Islet precursor cell (in vitro differentiated cells): ENCODE measurements around the gene TOR4A.

ENCODE experiments used
- DNase-seq: peaks from one replicate; pipeline ENCODE4 v3.0.0-alpha.2; 2018

Gene TOR4A

DNA sequence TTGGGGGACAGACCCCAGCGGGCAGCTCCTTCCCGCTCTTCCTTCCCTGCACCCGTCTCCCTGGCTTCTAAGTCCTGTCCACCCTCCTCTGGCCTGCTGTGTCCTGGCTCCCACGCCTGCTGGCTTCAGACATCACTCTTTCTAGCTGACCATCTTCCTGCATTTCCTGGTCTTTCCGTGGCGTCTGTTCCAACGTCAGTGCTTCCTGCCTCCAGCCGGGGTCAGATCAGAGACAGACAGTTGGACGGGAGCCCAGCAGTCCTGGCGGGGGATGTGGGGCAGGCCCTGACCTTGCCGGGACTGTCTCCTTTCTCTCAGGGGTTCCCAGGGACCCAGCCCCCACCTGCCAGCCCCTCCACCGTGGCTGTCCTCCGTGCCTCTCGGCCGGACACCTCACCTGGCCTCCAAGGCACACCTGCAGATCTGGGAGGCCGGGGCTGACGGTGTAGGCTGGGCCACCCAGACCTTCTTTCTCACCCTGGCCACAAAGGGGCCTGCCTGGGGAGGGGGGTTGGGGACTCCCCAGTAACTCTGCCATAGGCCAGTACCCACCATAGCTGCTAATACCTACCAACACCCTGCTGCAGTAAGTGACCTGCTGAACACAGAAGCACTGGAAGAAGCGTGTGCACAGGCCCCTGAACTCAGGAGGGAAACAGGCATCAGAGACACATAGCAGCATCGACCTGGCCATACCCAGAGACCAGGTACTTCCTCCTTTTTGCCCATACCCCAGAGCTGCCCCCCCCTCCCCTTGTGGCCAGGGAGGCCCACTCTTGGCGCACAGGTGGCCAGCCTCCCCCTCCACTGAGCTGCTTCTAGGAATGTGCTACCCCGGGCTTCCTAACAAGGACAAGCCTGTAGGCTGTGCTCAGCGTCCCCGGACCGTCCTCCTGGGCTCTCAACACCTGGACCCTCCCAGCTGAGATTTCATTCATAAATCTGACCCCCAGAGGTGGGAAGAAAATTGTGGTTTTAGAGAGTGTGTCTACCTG, 19.4 kb downstream of the TOR4A start:
- DNase-seq: no peak

DNA sequence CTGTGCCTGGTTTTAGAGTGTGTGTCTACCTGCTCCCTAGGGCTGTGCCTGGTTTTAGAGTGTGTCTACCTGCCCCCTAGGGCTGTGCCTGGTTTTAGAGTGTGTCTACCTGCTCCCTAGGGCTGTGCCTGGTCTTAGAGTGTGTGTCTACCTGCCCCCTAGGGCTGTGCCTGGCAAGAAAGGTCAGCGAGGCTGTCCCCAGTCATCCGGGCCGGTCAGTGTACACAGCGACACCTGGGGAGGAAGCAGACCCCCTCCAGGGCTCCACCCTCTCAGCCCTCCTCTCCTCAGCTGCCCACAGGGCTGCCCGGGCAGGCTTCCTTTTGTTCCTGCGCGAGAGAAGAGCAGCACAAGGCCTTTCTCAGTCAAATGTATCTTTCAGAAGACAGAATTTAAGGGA, 20.4 kb downstream of the TOR4A start:
- no peak for DNase-seq

DNA sequence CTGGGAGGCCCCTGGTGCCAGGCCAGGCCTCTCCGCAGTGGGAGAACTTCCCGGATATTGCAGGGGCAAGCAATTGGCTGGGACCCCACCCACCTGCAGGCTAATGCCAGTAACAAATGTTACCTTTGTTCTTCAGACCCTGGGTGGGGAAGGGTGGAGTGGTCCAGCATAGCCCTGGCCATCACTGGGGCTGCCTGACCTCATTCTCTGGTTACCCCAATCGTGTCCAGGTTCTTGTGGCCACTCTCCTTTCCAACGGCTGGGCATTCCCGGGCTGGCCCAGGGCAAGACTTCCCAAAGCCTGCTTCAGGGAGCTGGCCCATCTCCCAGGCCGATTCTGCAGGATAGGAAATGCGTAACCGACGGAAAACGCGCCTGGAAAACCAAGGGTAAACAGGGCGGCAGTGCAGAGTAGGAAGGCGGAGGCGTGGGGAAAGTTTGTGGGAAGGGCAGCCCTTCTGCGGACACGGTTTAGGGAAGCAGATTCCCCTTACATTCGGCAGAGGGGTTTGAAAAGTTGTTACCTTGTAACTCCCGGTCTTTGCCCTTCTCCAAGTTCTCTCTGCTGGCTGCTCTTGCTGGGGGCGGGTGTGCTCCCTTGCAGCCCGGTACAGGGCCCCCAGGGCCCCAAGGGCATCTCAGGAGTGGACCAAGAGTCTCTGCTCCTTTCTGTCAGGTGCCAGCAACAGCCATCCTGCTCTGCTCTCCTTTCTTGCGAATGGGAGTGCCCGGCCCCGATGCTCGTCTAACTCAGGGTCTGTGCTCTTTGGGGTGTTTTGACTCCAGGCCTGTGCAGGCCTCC, 21.1 kb downstream of the TOR4A start:
- no peak for DNase-seq

DNA sequence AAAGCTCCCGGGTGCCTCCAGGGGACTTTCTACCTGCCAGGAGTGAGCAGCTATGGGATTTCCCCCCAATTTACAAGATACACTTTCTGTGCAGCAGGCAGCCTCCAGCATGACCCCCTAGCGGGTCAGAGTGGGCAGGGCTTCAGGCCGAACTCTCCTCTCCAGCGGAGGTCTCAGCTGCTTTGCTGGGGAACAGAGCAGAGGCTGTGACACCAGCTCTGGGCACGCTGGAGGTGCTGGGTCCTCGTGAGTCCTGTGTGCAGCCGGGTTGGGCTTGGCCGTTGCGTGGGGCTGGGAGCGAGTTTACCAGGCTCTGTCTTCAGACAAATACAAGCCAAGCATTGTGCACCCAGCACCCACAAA, 21.7 kb downstream of the TOR4A start:
- DNase-seq: no peak

DNA sequence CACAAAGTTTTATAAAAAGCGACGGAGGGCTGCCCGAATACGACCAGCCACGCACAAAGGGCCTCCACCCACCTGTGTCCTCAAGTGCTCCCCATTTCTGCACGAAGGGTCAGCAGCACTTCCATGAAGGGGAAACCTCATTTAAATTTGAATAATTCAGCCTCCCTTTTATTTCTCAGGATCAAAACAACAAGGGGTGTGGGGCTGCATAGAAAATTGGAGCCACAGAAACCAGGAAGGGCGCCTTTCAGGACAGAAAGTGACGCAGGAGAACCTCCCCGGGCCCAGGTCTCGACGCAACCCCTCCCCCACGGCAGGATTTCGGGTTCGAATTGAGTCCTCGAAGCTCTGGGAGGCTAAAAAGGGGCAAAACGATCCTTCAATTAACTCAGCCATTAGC, 22.4 kb downstream of the TOR4A start:
- no peak for DNase-seq

DNA sequence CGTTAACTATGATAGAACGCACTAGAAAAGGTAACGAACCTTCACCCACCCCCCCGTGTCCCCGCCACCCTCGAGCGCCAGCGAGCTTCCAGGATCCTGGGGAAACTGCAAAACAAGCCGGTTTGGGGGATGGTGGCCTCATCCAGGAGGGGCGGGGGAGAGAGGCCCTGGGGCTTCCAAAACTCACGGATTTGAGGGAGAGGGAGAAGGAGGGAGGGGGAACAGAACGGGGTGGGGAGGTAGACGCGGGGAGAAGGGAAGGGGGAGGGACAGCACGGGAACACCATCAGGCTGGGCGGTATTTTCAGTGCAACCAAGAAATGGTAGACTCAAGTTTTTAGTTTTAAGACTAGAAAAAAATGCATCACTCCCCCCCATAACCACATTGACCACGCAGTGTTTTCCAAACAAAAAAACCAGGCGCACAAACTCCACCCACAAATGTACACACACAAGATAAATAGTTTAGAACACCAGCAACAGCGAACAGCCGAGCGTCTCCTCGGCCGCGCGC, 23.1 kb downstream of the TOR4A start:
- DNase-seq: peak; percentile 61

DNA sequence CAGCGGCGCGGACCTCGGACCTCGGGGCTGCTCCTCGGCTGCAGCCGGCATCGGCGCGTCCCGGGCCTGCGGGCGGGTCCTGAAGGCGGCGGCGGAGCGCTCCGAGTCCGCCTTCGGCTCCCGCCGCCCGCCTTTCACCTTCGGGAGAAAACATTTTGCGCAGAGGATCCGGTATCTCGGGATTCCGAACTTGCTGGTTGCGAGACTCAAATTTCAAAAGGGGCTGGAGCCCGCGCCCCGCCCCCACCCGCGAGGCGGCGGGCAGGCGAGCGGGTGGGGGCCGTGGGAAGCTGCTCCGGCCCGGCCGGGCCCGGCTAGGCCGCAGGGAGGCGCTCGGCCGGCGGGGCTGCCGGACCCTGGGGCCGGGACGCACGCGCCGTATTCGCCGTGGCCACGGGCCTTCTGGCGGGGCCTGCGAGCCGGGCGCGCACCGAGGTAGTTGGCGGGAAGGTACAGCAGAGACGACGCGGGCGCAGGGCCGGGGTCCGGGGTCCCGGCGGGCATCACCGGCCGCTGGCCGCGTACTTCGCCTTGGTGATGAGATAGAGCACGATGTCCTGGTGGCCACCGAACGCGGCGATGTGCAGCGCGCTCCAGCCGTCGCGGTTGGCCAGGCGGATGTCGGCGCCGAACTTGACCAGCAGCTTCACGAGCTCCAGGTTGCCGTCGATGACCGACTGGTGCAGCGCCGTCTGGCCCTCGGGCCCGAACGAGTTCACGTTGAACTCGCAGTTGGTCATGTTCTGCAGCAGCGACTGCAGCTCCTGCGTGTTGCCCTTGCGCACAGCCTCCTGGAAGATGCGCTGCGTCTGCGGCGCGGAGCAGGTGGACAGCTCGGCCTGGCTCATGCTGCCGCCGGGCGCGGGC, 23.8 kb downstream of the TOR4A start:
- DNase-seq: peak; percentile 76

DNA sequence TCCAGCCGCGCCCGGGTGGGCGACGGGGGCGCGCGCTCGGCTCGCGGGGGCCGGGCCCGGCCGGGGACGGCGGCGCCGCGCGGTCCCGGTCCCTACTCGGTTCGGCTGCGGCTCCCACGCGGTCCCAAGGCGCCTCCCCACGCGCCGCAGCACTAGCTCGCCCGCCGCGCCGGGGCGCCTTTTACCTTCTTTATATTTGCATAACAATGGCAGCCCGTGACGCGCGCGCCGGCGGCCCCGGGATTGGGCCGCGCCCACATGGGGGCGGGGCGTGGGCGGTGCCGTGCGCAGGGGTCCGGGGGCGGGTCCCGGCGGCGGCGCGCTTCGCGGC, 24.6 kb downstream of the TOR4A start, which contains the start of gene NRARP:
Gene NRARP, minus strand, starts transcription at position 154 of the 331 bp plus-strand sequence. CDS start 343 bp downstream, outside the sequence.
- peak; percentile 90 for DNase-seq

DNA sequence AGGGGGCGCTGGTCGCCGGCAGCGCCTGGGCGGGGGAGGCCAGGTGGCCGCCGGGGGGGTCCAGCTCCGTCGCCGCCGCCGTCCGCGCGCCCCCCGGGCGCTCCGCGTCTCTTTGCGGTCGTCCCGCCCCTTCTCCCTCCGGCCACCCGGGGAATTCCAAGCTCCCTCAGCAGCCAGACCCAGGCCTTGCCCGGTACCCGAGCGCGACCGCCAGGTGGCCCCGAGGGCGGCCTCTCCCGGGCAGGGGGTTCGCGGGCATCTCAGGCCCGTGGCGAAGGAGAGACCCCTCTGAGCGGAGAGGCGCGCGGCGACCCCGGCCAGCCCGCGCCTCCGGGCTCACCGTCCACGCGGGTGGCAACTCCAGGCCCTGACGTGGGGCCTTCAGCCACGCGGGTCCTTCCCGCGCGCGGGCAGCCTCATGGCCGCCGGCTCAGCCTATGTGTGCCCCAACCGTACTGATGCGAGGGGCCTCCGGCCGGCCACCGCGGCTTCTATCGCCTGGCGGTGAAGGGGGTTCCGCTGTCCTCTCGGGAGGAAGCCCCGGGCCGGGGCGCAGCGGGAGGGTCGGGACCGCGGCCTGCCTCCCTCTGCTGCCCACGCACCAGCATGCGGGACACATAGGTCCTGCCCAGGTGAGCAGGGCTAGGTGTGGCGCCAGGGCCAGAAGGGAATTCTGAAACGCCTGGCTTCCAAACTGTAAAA, 25.1 kb downstream of the TOR4A start:
- DNase-seq: peak; percentile 85

DNA sequence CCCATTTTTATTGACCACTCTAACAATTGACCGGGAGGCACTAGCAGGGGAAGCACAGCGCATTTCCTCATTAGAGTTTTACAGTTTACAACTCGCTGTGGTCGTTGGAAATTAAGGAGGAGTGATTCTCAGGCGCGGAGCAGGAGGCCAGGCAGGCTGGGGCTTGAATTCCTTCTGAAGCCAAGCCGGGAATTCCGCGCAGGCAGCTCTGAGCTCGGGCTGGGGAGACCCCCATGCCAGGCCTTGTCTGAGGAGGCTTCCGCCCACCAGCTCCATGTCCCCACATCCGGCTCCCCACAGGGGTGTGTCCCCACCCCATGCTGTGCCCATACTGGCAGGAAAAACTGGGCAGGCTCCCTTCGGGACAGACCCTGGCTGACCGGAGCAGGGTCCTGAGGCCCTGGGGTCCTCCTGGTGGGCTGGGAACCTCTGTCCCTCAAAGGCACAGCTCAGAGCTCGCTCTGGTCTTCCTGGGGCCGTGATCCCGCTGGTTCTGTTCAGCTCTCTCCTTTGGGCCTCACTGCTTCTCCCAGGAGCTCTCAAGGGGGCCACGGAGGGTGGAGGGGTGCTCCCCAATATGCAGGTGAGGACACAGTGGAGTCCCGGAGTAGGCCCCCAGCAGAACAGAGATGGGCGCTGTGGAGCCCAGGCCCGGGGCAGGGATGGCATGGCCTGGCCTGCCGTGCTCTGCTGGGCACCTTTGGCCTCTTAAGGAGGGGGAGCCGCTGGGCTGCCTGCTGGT, 25.8 kb downstream of the TOR4A start:
- peak; percentile 58 for DNase-seq

DNA sequence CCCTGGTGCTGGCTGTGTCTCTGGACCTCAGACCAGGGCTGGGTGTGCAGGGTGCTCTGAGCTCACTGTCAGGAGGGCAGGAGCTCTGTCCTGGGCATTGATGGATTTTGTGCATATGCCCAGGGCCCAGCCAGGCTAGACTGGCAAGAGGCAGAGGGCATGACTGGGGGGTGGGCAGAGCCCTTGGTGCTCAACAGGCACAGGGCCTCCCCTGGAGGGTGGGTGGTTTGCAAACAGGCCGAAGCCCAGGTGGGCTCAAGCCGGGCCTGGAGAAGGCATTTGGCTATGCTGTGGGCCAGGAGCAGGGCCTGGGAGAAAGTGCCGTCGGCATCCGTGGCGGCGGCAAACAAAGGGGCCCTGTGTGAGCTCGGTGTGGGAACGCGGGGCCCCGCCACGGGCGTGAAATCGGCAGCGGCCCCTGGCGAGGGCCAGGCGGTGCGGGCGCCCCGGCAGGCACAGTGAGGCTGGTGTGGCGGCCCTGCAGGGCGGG, 26.4 kb downstream of the TOR4A start:
- no peak for DNase-seq

DNA sequence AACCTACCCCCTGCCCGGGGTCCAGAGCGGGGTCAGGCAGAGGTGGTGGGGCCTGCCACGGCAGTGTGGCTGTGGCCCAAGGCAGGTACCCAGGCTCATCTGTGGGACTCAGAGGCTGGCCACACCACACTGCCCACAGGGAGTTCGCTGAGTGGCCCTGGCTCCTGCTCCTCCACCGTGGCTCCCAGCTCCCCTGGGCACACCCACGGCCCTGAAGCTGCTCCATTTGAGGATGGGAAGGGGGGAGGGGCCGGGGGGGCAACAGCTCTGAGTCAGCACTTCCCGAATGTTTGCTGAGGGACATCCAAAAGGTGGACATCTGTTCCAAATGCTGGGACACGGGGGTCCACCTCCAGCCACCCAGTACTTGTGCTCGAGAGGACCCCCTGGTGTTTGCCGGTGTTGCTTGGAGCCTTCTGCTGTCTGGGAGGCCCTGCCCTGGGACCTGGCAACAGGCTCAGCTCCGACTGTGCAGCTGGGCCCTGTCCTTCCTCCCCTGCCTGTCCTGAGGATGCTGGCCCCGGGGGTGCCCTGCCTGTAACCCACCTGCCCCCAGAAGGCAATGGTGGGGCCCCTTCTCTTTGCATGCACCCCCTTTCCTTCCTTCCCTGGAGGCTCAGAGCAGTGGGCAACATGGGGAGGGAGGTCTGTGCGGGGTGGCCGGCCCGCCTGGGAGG, 27.0 kb downstream of the TOR4A start:
- DNase-seq: peak; percentile 64

DNA sequence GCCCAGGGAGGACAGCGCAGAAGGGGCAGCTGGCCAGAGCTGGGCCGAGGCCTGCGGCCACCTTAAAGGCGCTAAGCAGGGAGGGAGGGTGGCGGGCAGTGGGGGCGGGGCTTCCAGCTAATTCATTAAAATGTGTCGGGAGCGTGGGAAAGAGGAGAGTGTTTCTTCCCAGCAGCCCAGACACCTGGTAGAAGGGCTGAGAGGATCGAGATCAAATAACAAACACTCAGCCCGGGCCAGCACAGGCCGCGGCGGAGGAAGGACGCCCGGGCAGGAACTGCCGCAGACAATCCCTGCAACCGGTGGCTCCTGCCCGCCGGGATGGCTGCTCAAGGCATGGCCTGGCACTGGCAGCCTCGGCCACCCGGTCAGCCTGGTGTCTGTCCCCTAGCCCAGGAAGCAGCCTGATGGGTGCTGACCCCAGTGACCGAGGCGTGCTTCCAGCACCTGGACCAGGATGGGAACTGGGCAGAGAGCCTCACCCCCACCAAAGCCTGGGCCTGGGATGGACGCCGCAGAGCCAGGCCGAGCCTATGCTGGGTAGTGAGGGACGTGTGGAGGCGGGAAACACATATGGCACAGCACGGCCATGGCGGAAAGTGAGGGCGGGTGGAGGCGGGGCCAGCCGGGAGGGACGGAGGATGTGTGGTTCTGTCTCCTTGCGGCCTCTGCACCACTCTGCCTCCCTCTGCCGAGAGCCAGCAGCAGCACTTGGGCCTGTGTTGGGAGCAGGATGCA, 27.7 kb downstream of the TOR4A start:
- peak; percentile 72 for DNase-seq

DNA sequence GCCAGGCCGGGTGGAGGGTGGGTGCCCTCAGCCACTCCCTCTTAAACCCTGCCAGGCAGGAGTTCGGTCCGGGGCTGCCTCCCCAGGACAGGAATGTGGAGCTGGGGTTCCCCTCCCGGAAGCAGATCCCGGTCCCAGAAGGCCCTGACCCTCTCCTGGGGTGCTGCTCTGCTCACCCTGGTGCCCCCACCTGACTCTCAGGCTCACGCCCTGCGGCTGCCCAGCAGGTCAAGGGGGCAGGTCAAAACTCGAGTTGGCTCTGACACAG, 28.2 kb downstream of the TOR4A start:
- no peak for DNase-seq

DNA sequence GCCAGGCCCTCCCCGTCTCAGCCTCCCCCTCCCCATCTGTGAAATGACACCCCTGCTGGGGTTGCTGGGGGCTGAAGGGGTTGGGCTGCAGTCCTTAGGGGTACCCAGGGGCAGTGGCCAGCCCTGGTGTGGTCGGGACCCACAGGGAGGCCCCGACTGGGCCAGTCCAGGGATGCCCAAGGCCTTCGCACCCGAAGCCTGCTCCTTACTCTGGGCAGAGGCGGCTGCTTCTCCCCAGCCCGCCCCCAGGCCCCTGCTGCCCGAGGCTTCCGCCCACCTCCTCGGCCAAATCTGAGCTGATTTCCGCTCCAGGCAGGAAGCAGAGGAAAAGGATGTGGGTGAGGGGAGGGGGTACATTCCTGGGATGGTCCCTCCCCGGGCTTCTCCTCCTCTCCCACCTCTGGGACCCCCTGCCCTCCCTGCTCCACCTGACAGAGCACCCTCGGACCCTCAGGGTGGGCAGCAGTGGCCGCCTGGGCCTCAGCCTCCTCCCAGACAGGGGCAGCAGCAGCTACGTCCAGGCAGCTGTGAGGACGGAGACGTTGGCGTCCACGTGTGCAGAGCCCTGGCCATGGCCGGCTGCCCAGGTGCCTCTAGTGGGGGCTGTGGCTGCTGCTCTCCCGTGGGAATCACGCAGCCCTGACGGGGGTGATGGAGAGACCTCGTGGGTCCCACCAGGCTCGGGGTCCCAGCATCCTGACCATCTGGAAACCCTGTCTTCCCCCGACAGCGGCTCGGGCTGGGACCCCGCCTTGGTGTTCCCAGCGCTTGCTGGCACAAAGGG, 28.7 kb downstream of the TOR4A start:
- peak; percentile 54 for DNase-seq

DNA sequence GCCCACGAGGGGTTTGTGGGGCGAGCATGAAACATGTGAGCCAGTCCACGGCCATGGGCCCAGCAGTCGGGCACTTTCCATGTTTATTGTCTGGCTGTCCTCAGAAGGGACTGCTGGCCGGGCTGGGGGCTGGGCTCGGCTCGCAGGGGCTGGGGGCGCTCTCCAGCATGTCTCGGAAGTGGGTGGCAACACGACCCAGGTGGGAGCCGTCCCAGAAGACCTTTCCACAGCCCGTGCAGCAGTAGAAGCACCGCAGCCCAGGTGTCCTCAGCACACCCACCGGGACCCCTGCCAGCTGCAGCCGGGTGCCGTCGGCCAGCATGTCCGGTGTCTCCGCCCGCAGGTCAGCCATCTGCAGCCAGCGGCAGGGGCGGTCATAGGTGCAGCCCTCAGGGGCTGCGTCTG, 29.3 kb downstream of the TOR4A start:
- peak; percentile 55 for DNase-seq

DNA sequence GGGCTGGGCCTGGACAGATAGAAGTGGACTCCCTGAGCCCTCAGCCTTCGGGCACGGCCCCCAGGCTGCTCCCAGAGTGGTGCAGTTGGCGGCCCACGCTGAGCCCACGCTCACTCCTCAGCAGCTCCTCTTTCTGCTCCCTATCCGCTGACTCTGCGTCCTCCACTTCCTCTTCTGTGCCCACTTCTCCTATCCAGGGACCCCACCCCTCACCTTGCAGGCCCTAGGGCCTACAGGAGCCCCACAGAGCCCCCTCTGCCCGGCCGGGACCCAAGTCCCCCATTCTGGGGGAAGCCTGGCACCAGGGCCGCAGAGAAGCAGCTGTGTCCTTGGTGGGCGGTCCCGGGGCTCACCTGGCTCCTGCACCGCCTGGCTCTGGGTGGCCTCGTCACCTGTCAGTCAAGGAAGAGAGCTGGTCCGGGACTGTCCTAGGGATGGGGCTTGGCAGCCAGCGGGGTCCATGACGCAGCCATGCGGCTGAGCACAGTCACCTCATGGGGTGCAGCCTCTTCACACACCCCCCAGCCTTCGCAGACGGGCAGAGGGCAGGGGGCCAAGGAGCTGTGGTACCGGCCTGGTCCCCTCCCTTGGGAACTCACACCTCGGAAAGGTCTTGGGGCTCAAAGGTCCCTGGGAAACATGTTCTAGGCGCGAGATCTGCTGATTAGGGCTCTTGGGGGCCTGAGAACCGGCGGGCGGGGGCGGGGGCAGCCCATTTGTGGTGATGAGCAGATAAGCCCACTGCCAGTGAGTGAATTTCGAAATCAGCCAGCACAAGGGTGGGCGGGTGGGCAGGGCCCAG, 29.9 kb downstream of the TOR4A start:
- peak; percentile 56 for DNase-seq

DNA sequence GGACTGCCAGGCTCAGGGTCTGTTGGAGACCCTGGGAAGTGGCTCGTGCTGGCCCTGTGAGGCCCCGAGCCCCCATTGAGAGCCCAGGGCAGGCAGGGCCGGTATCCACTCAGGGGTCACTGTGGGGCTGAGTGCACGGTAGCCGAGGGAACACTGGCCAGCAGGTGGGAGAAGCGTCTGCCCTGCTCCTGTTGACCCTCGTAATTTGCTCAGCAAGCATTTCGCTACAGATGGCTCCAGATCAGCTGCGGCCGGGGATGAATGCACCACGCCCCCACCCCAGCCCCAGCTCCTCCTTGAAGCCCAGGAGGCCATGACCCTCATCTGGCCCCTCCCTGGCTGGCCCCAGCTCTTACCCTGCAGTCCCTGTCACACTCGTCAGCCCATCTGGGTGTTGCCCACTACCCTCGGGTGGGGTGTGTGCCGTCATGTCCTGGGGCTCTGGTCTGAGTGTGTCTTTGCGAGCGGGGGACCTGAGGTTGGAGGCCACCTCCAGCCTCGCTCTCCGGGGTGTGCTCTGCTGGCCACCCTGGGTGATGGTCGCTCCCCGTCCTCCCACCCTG, 30.6 kb downstream of the TOR4A start:
- DNase-seq: peak; percentile 56
